HepG2 (cell line): Measurements from ENCODE around the gene MEF2A. TPM values are rescaled to one million over a fixed set of nuclear protein-coding genes. Genes with fewer than 3 reads are reported as not detected.

Source experiments
- ATAC-seq: fragments of 200-7000 bp; cut with Tn5 transposase; 3 replicates; pipeline ENCODE4 v1.9.1; 2020; ENCODE audit warnings: mild to moderate bottlenecking, moderate library complexity
- BruUV-seq: library from RNA; stranded (reverse); fragments of 400-500 nt; replicated peaks from 2 replicates; lab custom pipeline; 2021; lab: Mats Ljungman, UMichigan
- CTCF ChIA-PET: fragments of 300-600 bp; formaldehyde crosslinking; extraction: SDS; loops from one replicate; lab custom pipeline; 2021; ENCODE audit warnings: low total read pairs, inconsistent platforms, low intra/inter-chr PET ratio; lab: Yijun Ruan, JAX
- POLR2A ChIA-PET: fragments of 350-600 bp; sonication (Branson Sonifier 250); formaldehyde crosslinking; loops from one replicate; lab custom pipeline; 2020; ENCODE audit warnings: antibody characterized with exemption, inconsistent platforms; lab: Yijun Ruan, JAX
- DNase-seq: peaks from one replicate; pipeline ENCODE4 v3.0.0-alpha.2; 2015; ENCODE audit warnings: low spot score
- FAIRE-seq: peaks from 3 replicates; lab custom pipeline; 2011; peaks lifted over from hg19 to GRCh38; lab: Jason Lieb, UNC
- H2AFZ ChIP-seq: one replicate; pipeline ENCODE4 v1.6.1; 2011; ENCODE audit warnings: low read length, inconsistent platforms
- H3K27ac ChIP-seq: fragments of 300-600 bp; 3 replicates; pipeline ENCODE4 v1.8.0; 2011; ENCODE audit warnings: mixed run types, mild to moderate bottlenecking, mixed read lengths, low read length, inconsistent platforms; ENCODE audit not compliant: insufficient read depth; ENCODE audit errors: extremely low read length
- H3K27me3 ChIP-seq, 2 experiments: fragments of 200-600 bp in 1 of 2; 2 replicates in 1 of 2; 3 replicates in 1 of 2; pipeline versions ENCODE4 v1.6.0 to v1.8.0; 2011; ENCODE audit warnings: low read length in 2 of 2, mild to moderate bottlenecking in 2 of 2, moderate library complexity in 2 of 2, inconsistent platforms in 1 of 2; ENCODE audit not compliant: insufficient read depth in 2 of 2, control insufficient read depth in 1 of 2
- H3K36me3 ChIP-seq, 2 experiments: fragments of 200-600 bp in 1 of 2; replicated peaks in 1 of 2; 2 replicates in 1 of 2; 3 replicates in 1 of 2; pipeline versions ENCODE4 v1.5.1 to v1.8.0; 2011; ENCODE audit warnings: low read length in 2 of 2, inconsistent platforms in 1 of 2; ENCODE audit not compliant: insufficient read depth in 2 of 2, control insufficient read depth in 1 of 2
- H3K4me1 ChIP-seq: 2 replicates; pipeline ENCODE4 v1.5.1; 2012; ENCODE audit warnings: low read length, inconsistent platforms; ENCODE audit not compliant: insufficient read depth
- H3K4me2 ChIP-seq: 2 replicates; pipeline ENCODE4 v1.6.0; 2011; ENCODE audit warnings: low read depth, low read length, inconsistent platforms
- H3K4me3 ChIP-seq, 3 experiments: fragments of 200-600 bp in 1 of 3; sonication (generic), shearing (Covaris generic) in 1 of 3; replicated peaks in 1 of 3; 2 replicates each; pipeline ENCODE4 v1.5.1; 2011 to 2016; ENCODE audit warnings: low read length in 3 of 3, inconsistent platforms in 2 of 3, low read depth in 2 of 3, mild to moderate bottlenecking in 2 of 3, control low read depth in 1 of 3, mixed read lengths in 1 of 3; ENCODE audit not compliant: insufficient read depth in 1 of 3
- H3K79me2 ChIP-seq: one replicate; pipeline ENCODE4 v1.6.1; 2011; ENCODE audit warnings: low read length, inconsistent platforms; ENCODE audit not compliant: insufficient read depth
- H3K9ac ChIP-seq: 2 replicates; pipeline ENCODE4 v1.6.0; 2011; ENCODE audit warnings: mild to moderate bottlenecking, low read depth, low read length, inconsistent platforms; ENCODE audit not compliant: insufficient read depth
- H3K9me3 ChIP-seq: 2 replicates; pipeline ENCODE4 v1.5.1; 2012; ENCODE audit warnings: mild to moderate bottlenecking, low read length
- H4K20me1 ChIP-seq: 2 replicates; pipeline ENCODE4 v1.6.0; 2011; ENCODE audit warnings: inconsistent platforms, mild to moderate bottlenecking, low read length, moderate library complexity; ENCODE audit not compliant: insufficient read depth
- ADNP ChIP-seq: sonication (generic); formaldehyde crosslinking; IDR thresholded peaks from 2 replicates; pipeline ENCODE4 v1.4.0; 2020; ENCODE audit warnings: missing genetic modification reagents
- ATF1 ChIP-seq: IDR thresholded peaks from 2 replicates; pipeline ENCODE4 v1.6.1; 2016; ENCODE audit warnings: mild to moderate bottlenecking, control low read depth
- FOXJ3 ChIP-seq: sonication (generic); formaldehyde crosslinking; IDR thresholded peaks from 2 replicates; pipeline ENCODE4 v1.4.0; 2020; ENCODE audit warnings: missing genetic modification reagents, mild to moderate bottlenecking, borderline replicate concordance
- GRHL1 ChIP-seq: sonication (generic); formaldehyde crosslinking; conservative IDR thresholded peaks from 2 replicates; pipeline ENCODE4 v1.8.0; 2022; ENCODE audit warnings: missing genetic modification reagents
- PRPF4 ChIP-seq: fragments of 200-400 bp; formaldehyde crosslinking; IDR thresholded peaks from 2 replicates; pipeline ENCODE4 v1.6.1; 2016; ENCODE audit warnings: low read length, low read depth; ENCODE audit not compliant: poor library complexity, severe bottlenecking
- SOX5 ChIP-seq: IDR thresholded peaks from 2 replicates; pipeline ENCODE4 v1.6.1; 2016; ENCODE audit warnings: borderline replicate concordance
- ZNF501 ChIP-seq: sonication (generic); formaldehyde crosslinking; IDR thresholded peaks from 2 replicates; pipeline ENCODE4 v1.5.1; 2020; ENCODE audit warnings: mild to moderate bottlenecking, moderate library complexity, missing genetic modification reagents
- ZNF609 ChIP-seq: sonication (generic); formaldehyde crosslinking; IDR thresholded peaks from 2 replicates; pipeline ENCODE4 v1.4.0; 2020; ENCODE audit warnings: mild to moderate bottlenecking, missing genetic modification reagents, borderline replicate concordance
- ZNF691 ChIP-seq: sonication (generic); formaldehyde crosslinking; IDR thresholded peaks from 2 replicates; pipeline ENCODE4 v1.4.0; 2020; ENCODE audit warnings: missing genetic modification reagents, low read depth, mild to moderate bottlenecking, borderline replicate concordance
- ZNF746 ChIP-seq: sonication (generic); formaldehyde crosslinking; IDR thresholded peaks from 2 replicates; pipeline ENCODE4 v1.8.0; 2022; ENCODE audit warnings: mild to moderate bottlenecking, missing genetic modification reagents
- WGBS: methylation state at CpG from one replicate; pipeline ENCODE4 v1.1.6; 2017; ENCODE audit warnings: low lambda C conversion rate; 5-methylcytosine and 5-hydroxymethylcytosine counted together
- in situ Hi-C: cut with HindIII; loops from 2 replicates; pipeline ENCODE4 v1.10.0; 2017; ENCODE audit warnings: low pct_unique_long_range_greater_than_20kb; ENCODE audit not compliant: extremely low pct_ligation_motif_present
- intact Hi-C: fragments of 100-400 bp; cut with micrococcal nuclease; formaldehyde crosslinking; loops from one replicate; pipeline ENCODE4 v1.10.0; 2022; ENCODE audit not compliant: unreplicated experiment
- polyA plus RNA-seq, 8 experiments: library from polyadenylated mRNA; depleted of rRNA in 3 of 8; stranded (reverse) in 7 of 8; unstranded in 1 of 8; fragments of >200 nt; fragmentation: Illumina TruSeq in 4 of 8; extraction: Trizol in 4 of 8; gene quantifications; 2 replicates each; pipeline versions ENCODE4 v1.2.1 to v1.2.3, GENCODE V29; 2011 to 2016; ENCODE audit warnings: low read depth in 4 of 8, missing spikeins in 1 of 8, mixed read lengths in 1 of 8; ENCODE audit not compliant: insufficient read depth in 1 of 8
- total RNA-seq, 5 experiments: library from RNA; depleted of rRNA; stranded (reverse); fragments of >200 nt; fragmentation: Illumina TruSeq; extraction: Trizol; gene quantifications; 2 replicates each; pipeline ENCODE4 v1.2.3, GENCODE V29; 2016; ENCODE audit warnings: low read depth in 1 of 5

MEF2A gene
- total and polyA plus RNA-seq, 2 of the 13 experiments (the other 11 are each of a cell fraction or from before 2014, with no cell fraction given), result 15.2 to 24.4 TPM

GRCh38 chr15:99721896-99722295, 156.1 kb downstream of the MEF2A start:
- ATAC-seq, result no peak
- no peak for FAIRE-seq
- CTCF ChIA-PET, result no interaction called here

GRCh38 chr15:99722406-99722805, 156.6 kb downstream of the MEF2A start:
- ChIA-PET POLR2A (interaction anchor here (1.3 kb wide), 1 partner anchor 11 kb away, joined by 8 read pairs; the partner anchor contains the start of gene LYSMD4), CTCF (no interaction called here)
- Histone ChIP-seq H3K9me3 (no peaks in the 10 kb centered on the region), H3K79me2 (no peaks in the 10 kb centered on the region), H3K27ac (no peak overlapping the region), H3K36me3 (no peaks in the 10 kb centered on the region), H3K4me3 (no peak overlapping the region), H2AFZ (no peak overlapping the region), H3K9ac (no peak overlapping the region), H3K27me3 (no peaks in the 10 kb centered on the region), H4K20me1 (no peaks in the 10 kb centered on the region), H3K4me2 (no peak overlapping the region), H3K4me1 (peaks cover 15% of the 10 kb centered on the region)
- intact Hi-C loops, result no loop called here
- DNase-seq (no peak), ATAC-seq (no peak), FAIRE-seq (no peak)
- in situ Hi-C loops, result loop anchor here (25.0 kb wide), 1 partner anchor 310 kb away; no protein-coding TSS in a partner anchor
- TF ChIP-seq ZNF746 (CRISPR knock-in tag) (no peak), ZNF609 (CRISPR knock-in tag) (no peak), PRPF4 (no peak), SOX5 (CRISPR knock-in tag) (no peak), GRHL1 (no peak), FOXJ3 (CRISPR knock-in tag) (no peak), ATF1 (CRISPR knock-in tag) (no peak), ZNF691 (CRISPR knock-in tag) (no peak)
- no TSS peak for BruUV-seq
- 88% methylated on average over 3 of the region's 3 CpGs for WGBS

More at GRCh38 chr15:99721896-99722295, 156.1 kb downstream of the MEF2A start:
- no peak overlapping the region for H2AFZ ChIP-seq
- BruUV-seq, result no TSS peak
- H3K9ac ChIP-seq, result no peak overlapping the region
- TF ChIP-seq ADNP (CRISPR knock-in tag), result no peak
- 0 out of 2 replicates have a peak, but pooled peaks have one; percentile 19 for TF ChIP-seq ZNF501
- WGBS, result 94% methylated on average over 4 of the region's 4 CpGs
- no peak overlapping the region for H3K4me2 ChIP-seq
- POLR2A ChIA-PET, result no interaction called here
- intact Hi-C loops (no loop called here), in situ Hi-C loops (loop anchor here (25.0 kb wide), 1 partner anchor 310 kb away; no protein-coding TSS in a partner anchor)
- H3K9me3 ChIP-seq, result no peaks in the 10 kb centered on the region
- no peaks in the 10 kb centered on the region for H3K79me2 ChIP-seq
- H3K27me3 ChIP-seq, result no peaks in the 10 kb centered on the region
- no peak for DNase-seq
- H4K20me1 ChIP-seq, result no peaks in the 10 kb centered on the region
- H3K27ac ChIP-seq, result no peak overlapping the region
- H3K4me1 ChIP-seq, result peaks cover 15% of the 10 kb centered on the region
- H3K4me3 ChIP-seq, result no peak overlapping the region
- H3K36me3 ChIP-seq, result no peaks in the 10 kb centered on the region
